SK-N-MC (cell line): ENCODE results near the gene EEF2.
"Not testable (repeated sequence)": the region's sequence is repeated elsewhere in the genome, so short reads cannot be mapped to it uniquely, and the experiment has no call there.

Experiments used
- EZH2 ChIP-seq: fragments of 200-600 bp; sonication (generic); IDR thresholded peaks from one replicate; pipeline ENCODE4 v1.6.1; 2017; ENCODE audit warnings: antibody characterized with exemption
- POLR2AphosphoS5 ChIP-seq: IDR thresholded peaks from 2 replicates; pipeline ENCODE4 v1.6.1; 2012; ENCODE audit warnings: mild to moderate bottlenecking, low read depth, low read length, borderline replicate concordance

DNA sequence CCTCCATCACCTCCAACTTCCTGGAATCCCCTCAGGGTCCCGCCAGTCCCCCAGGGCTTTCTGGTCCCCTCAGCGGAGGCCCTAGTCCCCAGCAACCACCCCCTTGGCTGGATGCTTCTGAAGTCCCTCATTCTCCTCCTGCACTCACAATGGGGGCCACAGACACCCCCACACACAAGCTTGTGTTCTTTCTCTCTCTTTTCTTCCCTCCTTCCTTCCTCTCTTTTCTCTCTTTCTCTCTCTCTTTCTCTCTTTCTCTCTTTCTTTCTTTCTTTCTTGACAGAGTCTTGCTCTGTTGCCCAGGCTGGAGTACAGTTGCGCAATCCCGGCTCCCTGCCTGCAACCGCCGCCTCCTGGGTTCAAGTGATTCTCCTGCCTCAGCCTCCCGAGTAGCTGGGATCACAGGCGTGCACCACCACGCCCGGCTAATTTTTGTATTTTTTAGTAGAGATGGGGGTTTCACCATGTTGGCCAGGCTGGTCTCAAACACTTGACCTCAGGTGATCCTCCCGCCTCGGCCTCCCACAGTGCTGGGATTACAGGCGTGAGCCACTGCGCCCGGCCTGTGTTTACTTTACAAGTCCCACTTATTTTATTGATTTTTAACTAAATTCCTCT, 37.8 kb downstream of the EEF2 start:
- TF ChIP-seq POLR2AphosphoS5, EZH2: not testable (repeated sequence)
